Measurements from ENCODE around the gene SCN5A.

DNA sequence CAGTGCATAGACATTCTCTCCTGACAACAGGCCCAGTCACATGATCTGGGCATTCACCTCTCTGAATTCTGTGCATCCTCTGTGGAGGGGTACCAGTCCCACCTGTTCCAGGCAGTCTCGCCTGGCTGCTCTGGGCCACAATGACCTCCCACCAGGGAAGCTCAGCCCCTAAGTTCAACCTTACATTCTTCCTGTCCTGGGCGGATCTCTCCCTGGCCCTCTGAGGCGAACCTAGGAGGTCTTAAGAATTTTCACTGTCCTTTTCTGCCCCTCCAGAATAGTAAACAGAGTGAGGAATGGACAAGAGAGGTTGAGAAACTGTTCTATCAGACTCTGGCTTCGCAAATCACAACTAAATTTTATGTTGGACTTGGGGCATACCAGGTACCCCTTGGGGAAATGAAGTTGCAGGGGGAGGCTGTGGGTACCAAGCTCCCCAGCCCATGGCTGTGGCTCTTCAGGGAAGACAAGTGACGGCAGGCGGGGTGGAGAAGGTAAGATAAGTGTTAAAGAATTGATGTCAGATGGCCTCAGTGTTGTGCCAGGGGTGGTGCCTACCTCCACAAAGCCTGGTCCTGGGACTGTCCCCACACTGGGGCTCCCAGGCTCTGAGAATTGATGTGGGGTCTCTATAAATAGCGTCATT is 5.3 kb downstream of the SCN5A start:
- TF ChIP-seq, protein P1, sequence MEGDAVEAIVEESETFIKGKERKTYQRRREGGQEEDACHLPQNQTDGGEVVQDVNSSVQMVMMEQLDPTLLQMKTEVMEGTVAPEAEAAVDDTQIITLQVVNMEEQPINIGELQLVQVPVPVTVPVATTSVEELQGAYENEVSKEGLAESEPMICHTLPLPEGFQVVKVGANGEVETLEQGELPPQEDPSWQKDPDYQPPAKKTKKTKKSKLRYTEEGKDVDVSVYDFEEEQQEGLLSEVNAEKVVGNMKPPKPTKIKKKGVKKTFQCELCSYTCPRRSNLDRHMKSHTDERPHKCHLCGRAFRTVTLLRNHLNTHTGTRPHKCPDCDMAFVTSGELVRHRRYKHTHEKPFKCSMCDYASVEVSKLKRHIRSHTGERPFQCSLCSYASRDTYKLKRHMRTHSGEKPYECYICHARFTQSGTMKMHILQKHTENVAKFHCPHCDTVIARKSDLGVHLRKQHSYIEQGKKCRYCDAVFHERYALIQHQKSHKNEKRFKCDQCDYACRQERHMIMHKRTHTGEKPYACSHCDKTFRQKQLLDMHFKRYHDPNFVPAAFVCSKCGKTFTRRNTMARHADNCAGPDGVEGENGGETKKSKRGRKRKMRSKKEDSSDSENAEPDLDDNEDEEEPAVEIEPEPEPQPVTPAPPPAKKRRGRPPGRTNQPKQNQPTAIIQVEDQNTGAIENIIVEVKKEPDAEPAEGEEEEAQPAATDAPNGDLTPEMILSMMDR (conservative IDR thresholded peaks at IDR 0.05 in 1 of 2, IDR thresholded peaks at IDR 0.05 in 1 of 2; ENCODE audit: extremely low read depth in 1 of 2, insufficient read depth in 1 of 2, low read depth in 1 of 2, low read length in 2 of 2), result no peak
- TF ChIP-seq EZH2 (IDR thresholded peaks at IDR 0.05; ENCODE audit: borderline replicate concordance, low read length), result no peak

Measured in mammary epithelial cell (primary cell).